ENCODE results near the gene CSTA. TPM values are rescaled to one million over a fixed set of nuclear protein-coding genes. Genes with fewer than 3 reads are reported as not detected.

CSTA gene
- total and polyA plus RNA-seq, 2 of the 8 experiments (the other 6 are each of a cell fraction or from before 2014, with no cell fraction given), result not detected

GRCh38 chr3:122365073-122365472 lies 40.0 kb downstream of the CSTA start:
- 94% methylated on average over 1 of the region's 1 CpG; no CpG with 5 or more reads in 1 of the 2 experiments for WGBS, 2 experiments (ENCODE audit: extremely low coverage in 1 of 2, insufficient coverage in 1 of 2, insufficient read length in 1 of 2, insufficient replicate concordance in 2 of 2, low coverage in 1 of 2, low lambda C conversion rate in 2 of 2, missing lambda C conversion rate in 1 of 2)
- no peak overlapping the region for H2AFZ ChIP-seq (ENCODE audit: low read length)
- H2BK5ac ChIP-seq (ENCODE audit: low read depth, low read length), result no peak overlapping the region
- no peak for FAIRE-seq
- no peak overlapping the region for H2BK120ac ChIP-seq (replicated peaks; ENCODE audit: low read depth, low read length)
- H2AK5ac ChIP-seq (ENCODE audit: low read depth, low read length), result no peak overlapping the region
- H3K27ac ChIP-seq (ENCODE audit: low read depth, low read length), result no peak overlapping the region
- H4K5ac ChIP-seq (ENCODE audit: insufficient read length, low read depth, low read length), result no peak overlapping the region
- H3K4me2 ChIP-seq (ENCODE audit: insufficient read depth in 1 of 2, low read depth in 2 of 2, low read length in 2 of 2), result no peak overlapping the region
- POLR2A ChIA-PET (ENCODE audit: partially characterized antibody), result interaction anchor here (0.6 to 3.3 kb wide), 2 partner anchors 16 to 18 kb away, joined by 4 to 14 read pairs; partner anchors contain the start of genes FAM162A and MIX23
- no peak overlapping the region for H3K18ac ChIP-seq (ENCODE audit: extremely low read depth, low read length)
- no peak overlapping the region for H4K91ac ChIP-seq (replicated peaks; ENCODE audit: insufficient read length, low read length)
- CTCF ChIA-PET (ENCODE audit: partially characterized antibody), result interaction anchor here (1.1 kb wide), 1 partner anchor 19 kb away, joined by 3 read pairs; the partner anchor contains the start of gene FAM162A
- H3K23ac ChIP-seq (ENCODE audit: insufficient read length), result no peak overlapping the region
- no peaks in the 10 kb centered on the region for H3K4me1 ChIP-seq (replicated peaks in 1 of 4; ENCODE audit: control insufficient read depth in 3 of 4, insufficient read depth in 4 of 4, low read length in 3 of 4)
- H4K8ac ChIP-seq (ENCODE audit: extremely low read depth, insufficient read depth, low read length), result no peak overlapping the region
- H3K23me2 ChIP-seq (ENCODE audit: low read depth, low read length), result no peaks in the 10 kb centered on the region
- H2BK15ac ChIP-seq (ENCODE audit: low read length), result no peak overlapping the region
- H4K20me1 ChIP-seq (replicated peaks in 1 of 2; ENCODE audit: control insufficient read depth in 1 of 2, insufficient read depth in 2 of 2, low read length in 2 of 2), result peaks cover 2% of the 10 kb centered on the region in 2 experiments
- H3K4ac ChIP-seq (replicated peaks; ENCODE audit: insufficient read length, low read depth, low read length), result no peak overlapping the region
- no peak overlapping the region for H3K14ac ChIP-seq (ENCODE audit: insufficient read length)
- H3K4me3 ChIP-seq (ENCODE audit: extremely low read depth in 1 of 4, insufficient read depth in 2 of 4, low read depth in 3 of 4, low read length in 4 of 4), result no peak overlapping the region
- H2BK20ac ChIP-seq (ENCODE audit: low read length), result no peak overlapping the region
- H2BK12ac ChIP-seq (ENCODE audit: low read depth, low read length), result no peak overlapping the region
- H3K79me2 ChIP-seq (ENCODE audit: control insufficient read depth in 1 of 2, insufficient read depth in 2 of 2, low read length in 2 of 2), result no peaks in the 10 kb centered on the region
- DNase-seq (ENCODE audit: low read depth in 1 of 2, low spot score in 2 of 2), result no peak
- H3K9me3 ChIP-seq (ENCODE audit: insufficient read depth in 2 of 2, low read depth in 1 of 2, low read length in 1 of 2), result no peaks in the 10 kb centered on the region
- H3K79me1 ChIP-seq (ENCODE audit: low read depth, low read length), result no peaks in the 10 kb centered on the region
- H3K27me3 ChIP-seq (replicated peaks in 1 of 4; ENCODE audit: control insufficient read depth in 3 of 4, extremely low read depth in 1 of 4, insufficient read depth in 3 of 4, low read length in 3 of 4), result no peaks in the 10 kb centered on the region
- H3K9ac ChIP-seq (replicated peaks in 1 of 4; ENCODE audit: extremely low read depth in 1 of 4, low read depth in 3 of 4, low read length in 3 of 4), result no peak overlapping the region
- peaks cover 6 to 66% (median 32%) of the 10 kb centered on the region in 4 experiments for H3K36me3 ChIP-seq (ENCODE audit: control insufficient read depth in 2 of 4, insufficient read depth in 4 of 4, low read length in 3 of 4)
- no peak overlapping the region for H3K56ac ChIP-seq (replicated peaks; ENCODE audit: insufficient read length, low read depth, low read length)
- TF ChIP-seq KDM1A (IDR thresholded peaks at IDR 0.05; ENCODE audit: borderline replicate concordance, low read length) (no peak), RAD21 (IDR thresholded peaks at IDR 0.05 in 1 of 2, conservative IDR thresholded peaks at IDR 0.05 in 1 of 2; ENCODE audit: low read depth in 2 of 2, low read length in 2 of 2) (no peak), KDM4A (IDR thresholded peaks at IDR 0.05; ENCODE audit: low read depth, low read length, severe bottlenecking) (no peak), ASH2L (IDR thresholded peaks at IDR 0.05; ENCODE audit: low read length) (no peak), TCF12 (IDR thresholded peaks at IDR 0.05; ENCODE audit: low read depth, low read length) (no peak), MAX (IDR thresholded peaks at IDR 0.05) (no peak), RNF2 (IDR thresholded peaks at IDR 0.05; ENCODE audit: borderline replicate concordance, low read depth, low read length, missing control alignments, poor library complexity, severe bottlenecking) (no peak), BRCA1 (IDR thresholded peaks at IDR 0.05; ENCODE audit: low read depth, low read length) (no peak), SIN3A (conservative IDR thresholded peaks at IDR 0.05 in 1 of 2, IDR thresholded peaks at IDR 0.05 in 1 of 2; ENCODE audit: low read depth in 1 of 2, low read length in 2 of 2) (no peak), POU5F1 (IDR thresholded peaks at IDR 0.05; ENCODE audit: low read depth, low read length) (no peak), JUN (IDR thresholded peaks at IDR 0.05; ENCODE audit: low read depth, low read length) (no peak), GTF2F1 (IDR thresholded peaks at IDR 0.05; ENCODE audit: borderline replicate concordance, low read depth, low read length) (no peak), SRF (IDR thresholded peaks at IDR 0.05; ENCODE audit: low read depth, low read length) (no peak), MAFK (IDR thresholded peaks at IDR 0.05; ENCODE audit: low read depth, low read length) (no peak)

Data from H1 (cell line).